GM12878 (cell line): ENCODE data around the gene UBAC2. TPM values are rescaled to one million over a fixed set of nuclear protein-coding genes. Genes with fewer than 3 reads are reported as not detected.
A peak's percentile ranks its signal among the peaks of the same experiment; 100 is the strongest.

Experiments
- ATF3 ChIP-seq: IDR thresholded peaks from 2 replicates; pipeline ENCODE4 v1.6.1; 2011; ENCODE audit warnings: low read depth, mild to moderate bottlenecking, low read length, moderate library complexity, borderline replicate concordance; ENCODE audit errors: extremely low read depth
- BCL3 ChIP-seq: IDR thresholded peaks from 2 replicates; pipeline ENCODE4 v1.6.1; 2011; ENCODE audit warnings: borderline replicate concordance, low read depth, mild to moderate bottlenecking, moderate library complexity, low read length; ENCODE audit not compliant: insufficient read depth, poor library complexity, severe bottlenecking
- CBX5 ChIP-seq: sonication (generic); IDR thresholded peaks from 2 replicates; pipeline ENCODE4 v1.6.1; 2016; ENCODE audit warnings: low read depth, moderate library complexity, mild to moderate bottlenecking, inconsistent platforms
- CREM ChIP-seq: IDR thresholded peaks from 2 replicates; pipeline ENCODE4 v1.6.1; 2014; ENCODE audit warnings: antibody characterized with exemption, low read depth
- ETV6 ChIP-seq, 2 experiments: fragments of 450-650 bp in 1 of 2; IDR thresholded peaks in 1 of 2; conservative IDR thresholded peaks in 1 of 2; 2 replicates each; pipeline ENCODE4 v1.6.1; 2014; ENCODE audit warnings: antibody characterized with exemption in 1 of 2, borderline replicate concordance in 1 of 2, low read depth in 1 of 2, mild to moderate bottlenecking in 1 of 2, moderate library complexity in 1 of 2
- IRF3 ChIP-seq: fragments of 450-650 bp; IDR thresholded peaks from 2 replicates; pipeline ENCODE4 v1.6.1; 2014; ENCODE audit warnings: mild to moderate bottlenecking
- JUNB ChIP-seq: IDR thresholded peaks from 2 replicates; pipeline ENCODE4 v1.6.1; 2016; ENCODE audit warnings: antibody characterized with exemption, mild to moderate bottlenecking
- MXI1 ChIP-seq: fragments of 150-350 bp; IDR thresholded peaks from 2 replicates; pipeline ENCODE4 v1.6.1; 2011; ENCODE audit warnings: low read depth, mild to moderate bottlenecking, inconsistent platforms, low read length, improper control_type of control experiment
- POU2F2 ChIP-seq: IDR thresholded peaks from 3 replicates; pipeline ENCODE4 v1.6.1; 2011; ENCODE audit warnings: low read depth, mild to moderate bottlenecking, low read length, borderline replicate concordance
- RAD51 ChIP-seq: fragments of 450-650 bp; IDR thresholded peaks from 2 replicates; pipeline ENCODE4 v1.6.1; 2016; ENCODE audit warnings: moderate library complexity, mild to moderate bottlenecking, inconsistent platforms
- YY1 ChIP-seq: IDR thresholded peaks from 2 replicates; pipeline ENCODE4 v1.6.1; 2011; ENCODE audit warnings: low read depth, mild to moderate bottlenecking, low read length
- polyA plus RNA-seq, 11 experiments: library from polyadenylated mRNA; depleted of rRNA in 4 of 11; unstranded in 6 of 11; stranded (reverse) in 5 of 11; fragments of >200 nt; fragmentation: Nextera tagmentation in 4 of 11; fragmentation: Illumina TruSeq in 1 of 11; extraction: Ambion mirVana in 4 of 11; extraction: Trizol in 1 of 11; gene quantifications; 1 replicate in 1 of 11; 2 replicates in 10 of 11; pipeline versions ENCODE4 v1.2.1 to v1.2.3, GENCODE V29; 2011 to 2016; ENCODE audit warnings: inconsistent platforms in 2 of 11, missing spikeins in 2 of 11, low read depth in 1 of 11
- total RNA-seq, 4 experiments: library from RNA; depleted of rRNA in 3 of 4; stranded (reverse); fragments of >200 nt in 3 of 4; fragmentation: Illumina TruSeq in 1 of 4; extraction: Trizol in 1 of 4; gene quantifications; 2 replicates each; pipeline versions ENCODE4 v1.2.1 to v1.2.3, GENCODE V29; 2013 to 2021
- TF ChIP-seq, protein P1 (sequence below): IDR thresholded peaks from 2 replicates; pipeline ENCODE4 v1.6.1; 2012; ENCODE audit warnings: low read depth, low read length, improper control_type of control experiment
- TF ChIP-seq, protein P2 (sequence below): IDR thresholded peaks from 2 replicates; pipeline ENCODE4 v1.6.1; 2011; ENCODE audit warnings: borderline replicate concordance, low read depth, mild to moderate bottlenecking, moderate library complexity, mixed read lengths, low read length; ENCODE audit not compliant: insufficient read depth; ENCODE audit errors: extremely low read length

Gene UBAC2
- total and polyA plus RNA-seq, 10 of the 15 experiments (the other 5 are each of a cell fraction or from before 2014, with no cell fraction given): 3.0 to 54.6 (median 17.4) TPM

- TF ChIP-seq, protein P1, sequence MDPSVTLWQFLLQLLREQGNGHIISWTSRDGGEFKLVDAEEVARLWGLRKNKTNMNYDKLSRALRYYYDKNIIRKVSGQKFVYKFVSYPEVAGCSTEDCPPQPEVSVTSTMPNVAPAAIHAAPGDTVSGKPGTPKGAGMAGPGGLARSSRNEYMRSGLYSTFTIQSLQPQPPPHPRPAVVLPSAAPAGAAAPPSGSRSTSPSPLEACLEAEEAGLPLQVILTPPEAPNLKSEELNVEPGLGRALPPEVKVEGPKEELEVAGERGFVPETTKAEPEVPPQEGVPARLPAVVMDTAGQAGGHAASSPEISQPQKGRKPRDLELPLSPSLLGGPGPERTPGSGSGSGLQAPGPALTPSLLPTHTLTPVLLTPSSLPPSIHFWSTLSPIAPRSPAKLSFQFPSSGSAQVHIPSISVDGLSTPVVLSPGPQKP: no peak
- peak; percentile 57; the same call in 1 of the 2 replicates for TF ChIP-seq CREM
- TF ChIP-seq MXI1: 0 out of 2 replicates have a peak, but pooled peaks have one; percentile 39
- TF ChIP-seq ETV6 (conservative IDR thresholded peaks at IDR 0.05 in 1 of 2, IDR thresholded peaks at IDR 0.05 in 1 of 2; ENCODE audit: borderline replicate concordance in 1 of 2, low read depth in 1 of 2): peak in 1 of 2 experiments; percentile 38; a peak in 1 of 4 replicates
- TF ChIP-seq IRF3: no peak
- TF ChIP-seq ATF3: no peak
- peak; percentile 64 for TF ChIP-seq BCL3
- 0 out of 2 replicates have a peak, but pooled peaks have one; percentile 32 for TF ChIP-seq CBX5
- peak; percentile 85 for TF ChIP-seq RAD51
- TF ChIP-seq, protein P2, sequence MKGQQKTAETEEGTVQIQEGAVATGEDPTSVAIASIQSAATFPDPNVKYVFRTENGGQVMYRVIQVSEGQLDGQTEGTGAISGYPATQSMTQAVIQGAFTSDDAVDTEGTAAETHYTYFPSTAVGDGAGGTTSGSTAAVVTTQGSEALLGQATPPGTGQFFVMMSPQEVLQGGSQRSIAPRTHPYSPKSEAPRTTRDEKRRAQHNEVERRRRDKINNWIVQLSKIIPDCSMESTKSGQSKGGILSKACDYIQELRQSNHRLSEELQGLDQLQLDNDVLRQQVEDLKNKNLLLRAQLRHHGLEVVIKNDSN: peak; percentile 53
- TF ChIP-seq YY1: peak; percentile 16; the same call in 1 of the 2 replicates
- TF ChIP-seq JUNB: peak; percentile 65
- TF ChIP-seq POU2F2: 0 out of 3 replicates have a peak, but pooled peaks have one; percentile 6
Observed at GRCh38 chr13:99357131-99357596, 156.5 kb downstream of the UBAC2 start (continued).
